NB4 (cell line): Measurements from ENCODE around the gene TBX21.
A peak's percentile ranks its signal among the peaks of the same experiment; 100 is the strongest.

Experiments
- DNase-seq: peaks from one replicate; pipeline ENCODE4 v3.0.0; 2010; ENCODE audit warnings: low read depth
- H3K4me3 ChIP-seq: one replicate; pipeline ENCODE4 v1.5.1; 2011; ENCODE audit warnings: mild to moderate bottlenecking, low read depth, low read length, moderate library complexity
- MYC ChIP-seq: IDR thresholded peaks from 2 replicates; pipeline ENCODE4 v1.6.1; 2011; ENCODE audit warnings: low read depth, low read length
- POLR2A ChIP-seq: IDR thresholded peaks from 2 replicates; pipeline ENCODE4 v1.6.1; 2011; ENCODE audit warnings: mild to moderate bottlenecking; ENCODE audit not compliant: insufficient read length; ENCODE audit errors: extremely low read depth
- TF ChIP-seq, protein P1 (sequence below): IDR thresholded peaks from one replicate; pipeline ENCODE4 v1.5.1; 2012; ENCODE audit warnings: low read depth, low read length
- TF ChIP-seq, protein P2 (sequence below): IDR thresholded peaks from 2 replicates; pipeline ENCODE4 v1.6.1; 2011; ENCODE audit warnings: low read depth, low read length

Gene TBX21

DNA sequence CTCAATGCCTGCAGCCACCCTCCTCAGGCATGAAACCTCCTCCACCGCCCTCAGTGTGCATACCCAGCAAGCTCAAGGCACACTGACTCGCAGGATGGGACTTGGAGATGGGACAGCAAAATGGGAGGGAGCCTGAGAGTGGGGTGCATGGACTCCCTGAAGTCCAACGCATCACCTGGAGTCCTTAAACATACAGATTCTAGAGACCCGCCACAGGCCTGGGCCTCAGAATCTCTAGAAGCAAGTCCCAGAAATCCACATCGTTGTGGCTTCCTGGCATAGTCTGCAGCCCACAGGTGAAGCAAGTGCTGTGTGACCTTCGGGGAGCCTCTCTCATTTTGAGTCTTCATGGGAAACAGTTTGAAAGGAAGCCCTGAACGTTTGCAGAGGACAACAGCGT, 3.6 kb upstream of the TBX21 start:
- no peak for DNase-seq
- TF ChIP-seq, protein P1, sequence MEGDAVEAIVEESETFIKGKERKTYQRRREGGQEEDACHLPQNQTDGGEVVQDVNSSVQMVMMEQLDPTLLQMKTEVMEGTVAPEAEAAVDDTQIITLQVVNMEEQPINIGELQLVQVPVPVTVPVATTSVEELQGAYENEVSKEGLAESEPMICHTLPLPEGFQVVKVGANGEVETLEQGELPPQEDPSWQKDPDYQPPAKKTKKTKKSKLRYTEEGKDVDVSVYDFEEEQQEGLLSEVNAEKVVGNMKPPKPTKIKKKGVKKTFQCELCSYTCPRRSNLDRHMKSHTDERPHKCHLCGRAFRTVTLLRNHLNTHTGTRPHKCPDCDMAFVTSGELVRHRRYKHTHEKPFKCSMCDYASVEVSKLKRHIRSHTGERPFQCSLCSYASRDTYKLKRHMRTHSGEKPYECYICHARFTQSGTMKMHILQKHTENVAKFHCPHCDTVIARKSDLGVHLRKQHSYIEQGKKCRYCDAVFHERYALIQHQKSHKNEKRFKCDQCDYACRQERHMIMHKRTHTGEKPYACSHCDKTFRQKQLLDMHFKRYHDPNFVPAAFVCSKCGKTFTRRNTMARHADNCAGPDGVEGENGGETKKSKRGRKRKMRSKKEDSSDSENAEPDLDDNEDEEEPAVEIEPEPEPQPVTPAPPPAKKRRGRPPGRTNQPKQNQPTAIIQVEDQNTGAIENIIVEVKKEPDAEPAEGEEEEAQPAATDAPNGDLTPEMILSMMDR = no peak
- TF ChIP-seq POLR2A (no peak), MYC (no peak)
- TF ChIP-seq, protein P2, sequence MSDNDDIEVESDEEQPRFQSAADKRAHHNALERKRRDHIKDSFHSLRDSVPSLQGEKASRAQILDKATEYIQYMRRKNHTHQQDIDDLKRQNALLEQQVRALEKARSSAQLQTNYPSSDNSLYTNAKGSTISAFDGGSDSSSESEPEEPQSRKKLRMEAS = no peak
- H3K4me3 ChIP-seq = no peak overlapping the region

DNA sequence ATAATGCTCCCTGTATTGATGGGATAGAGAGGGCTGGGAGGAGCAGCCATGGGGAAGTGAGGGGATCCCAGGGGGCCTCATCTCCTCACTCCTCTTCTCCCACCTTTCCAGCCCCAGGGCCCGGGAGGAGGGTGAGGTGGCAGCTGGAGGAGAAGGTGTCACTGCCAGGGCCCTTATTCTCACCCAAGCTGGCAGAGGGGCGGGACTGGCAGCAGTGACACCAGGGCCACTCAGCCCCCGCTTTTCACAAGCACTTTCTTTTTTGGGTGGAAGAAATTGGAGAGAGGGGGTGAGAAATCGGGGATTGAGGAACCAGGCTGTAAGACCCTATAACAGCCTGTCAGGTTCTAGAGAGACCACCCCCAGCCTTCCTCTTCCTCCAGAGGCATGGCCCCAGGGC, 2.4 kb upstream of the TBX21 start:
- no peak for DNase-seq
- TF ChIP-seq, protein P2 = no peak
- TF ChIP-seq MYC = no peak
- no peak for TF ChIP-seq POLR2A
- TF ChIP-seq, protein P1 = no peak
- H3K4me3 ChIP-seq = no peak overlapping the region

GRCh38 chr17:47731396-47731795, 1.6 kb upstream of the TBX21 start:
- no peak for TF ChIP-seq MYC
- no peak overlapping the region for H3K4me3 ChIP-seq
- DNase-seq = no peak

DNA sequence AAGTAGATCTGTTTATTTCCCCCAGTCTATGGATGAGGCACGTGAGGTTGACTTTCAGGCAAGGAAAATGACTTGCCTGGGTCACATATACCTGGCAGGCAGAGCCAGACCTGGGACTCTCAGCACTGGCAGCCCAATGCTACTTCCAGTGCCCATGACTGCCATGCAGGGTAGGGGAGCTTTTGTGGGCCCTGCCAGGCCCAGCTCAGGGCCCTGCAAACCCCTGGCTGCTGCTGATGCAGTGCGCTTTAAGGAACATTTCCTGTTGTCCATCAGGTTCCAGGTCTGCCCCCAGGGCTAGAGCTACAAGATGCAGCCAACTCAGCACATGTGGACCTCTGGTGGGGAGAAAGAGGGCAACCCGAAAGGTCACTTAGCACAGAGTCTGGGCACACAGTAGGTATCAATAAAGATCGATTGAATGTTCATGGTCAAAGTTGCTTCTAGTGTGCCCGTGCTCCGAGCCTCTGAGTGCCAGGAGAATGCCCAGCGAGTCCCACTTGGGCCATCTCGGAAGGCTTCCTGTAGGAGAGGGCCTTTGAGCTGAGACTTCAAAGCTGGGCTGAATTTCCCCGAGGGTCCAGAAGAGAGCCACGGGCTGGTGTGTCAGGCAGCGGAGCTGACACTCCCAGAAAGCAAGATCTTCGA, 513 bp upstream of the TBX21 start:
- H3K4me3 ChIP-seq = no peak overlapping the region
- DNase-seq = no peak
- TF ChIP-seq, protein P1 = no peak
- TF ChIP-seq MYC (no peak), POLR2A (no peak)
- TF ChIP-seq, protein P2 = no peak

- H3K4me3 ChIP-seq = no peak overlapping the region
- peak; percentile 9 for DNase-seq
Measured at GRCh38 chr17:47733674-47734410, 806 bp downstream of the TBX21 start.

GRCh38 chr17:47735139-47735464, 2.1 kb downstream of the TBX21 start:
- H3K4me3 ChIP-seq = no peak overlapping the region
- TF ChIP-seq POLR2A = no peak
- DNase-seq = no peak

More at GRCh38 chr17:47733674-47734410, 806 bp downstream of the TBX21 start:
- no peak for TF ChIP-seq MYC
- TF ChIP-seq, protein P1 = no peak
- TF ChIP-seq, protein P2 = no peak
- TF ChIP-seq POLR2A = no peak
